HUES6 (cell line): ENCODE measurements around the gene OR8B3.

Experiments
- H3K27ac ChIP-seq: 2 replicates; pipeline ENCODE4 v1.7.0; 2013; ENCODE audit warnings: low read depth, mild to moderate bottlenecking, low read length, inconsistent platforms
- H3K27me3 ChIP-seq: 2 replicates; pipeline ENCODE4 v1.6.1; 2013; ENCODE audit warnings: low read length; ENCODE audit not compliant: control insufficient read depth, insufficient read depth
- H3K36me3 ChIP-seq: 2 replicates; pipeline ENCODE4 v1.6.1; 2013; ENCODE audit warnings: low read length; ENCODE audit not compliant: control insufficient read depth, insufficient read depth
- H3K4me1 ChIP-seq: 2 replicates; pipeline ENCODE4 v1.6.1; 2013; ENCODE audit warnings: low read length; ENCODE audit not compliant: control insufficient read depth, insufficient read depth
- H3K4me3 ChIP-seq: 2 replicates; pipeline ENCODE4 v1.5.1; 2013; ENCODE audit warnings: low read depth, low read length
- H3K9ac ChIP-seq: one replicate; pipeline ENCODE4 v1.6.1; 2013; ENCODE audit warnings: mild to moderate bottlenecking, low read length
- H3K9me3 ChIP-seq: 2 replicates; pipeline ENCODE4 v1.6.1; 2013; ENCODE audit warnings: low read depth, low read length; ENCODE audit not compliant: control insufficient read depth, insufficient read depth

The OR8B3 gene

GRCh38 chr11:124376280-124376679 lies 22.5 kb downstream of the OR8B3 start:
- H3K4me1 ChIP-seq: no peaks in the 10 kb centered on the region
- peaks cover 5% of the 10 kb centered on the region; the same call in 1 of the 2 replicates for H3K9me3 ChIP-seq
- no peak overlapping the region for H3K9ac ChIP-seq

GRCh38 chr11:124359566-124359965 lies 39.3 kb downstream of the OR8B3 start:
- Histone ChIP-seq H3K27ac (no peak overlapping the region), H3K27me3 (no peaks in the 10 kb centered on the region), H3K4me3 (no peak overlapping the region), H3K4me1 (no peaks in the 10 kb centered on the region), H3K9me3 (no peaks in the 10 kb centered on the region), H3K36me3 (no peaks in the 10 kb centered on the region), H3K9ac (no peak overlapping the region)

More at GRCh38 chr11:124376280-124376679, 22.5 kb downstream of the OR8B3 start:
- no peaks in the 10 kb centered on the region for H3K36me3 ChIP-seq
- H3K27ac ChIP-seq: no peak overlapping the region
- H3K27me3 ChIP-seq: no peaks in the 10 kb centered on the region
- no peak overlapping the region for H3K4me3 ChIP-seq

- H3K27ac ChIP-seq: no peak overlapping the region
- H3K36me3 ChIP-seq: no peaks in the 10 kb centered on the region
- H3K4me3 ChIP-seq: no peak overlapping the region
Observed at GRCh38 chr11:124346311-124346955, 52.4 kb downstream of the OR8B3 start.

More at GRCh38 chr11:124346311-124346955, 52.4 kb downstream of the OR8B3 start:
- H3K27me3 ChIP-seq: no peaks in the 10 kb centered on the region
- H3K4me1 ChIP-seq: no peaks in the 10 kb centered on the region
- H3K9ac ChIP-seq: no peak overlapping the region
- no peaks in the 10 kb centered on the region for H3K9me3 ChIP-seq
